ENCODE measurements around the gene COL4A2.
"Not testable (repeated sequence)": the region's sequence is repeated elsewhere in the genome, so short reads cannot be mapped to it uniquely, and the experiment has no call there.

The COL4A2 gene

DNA sequence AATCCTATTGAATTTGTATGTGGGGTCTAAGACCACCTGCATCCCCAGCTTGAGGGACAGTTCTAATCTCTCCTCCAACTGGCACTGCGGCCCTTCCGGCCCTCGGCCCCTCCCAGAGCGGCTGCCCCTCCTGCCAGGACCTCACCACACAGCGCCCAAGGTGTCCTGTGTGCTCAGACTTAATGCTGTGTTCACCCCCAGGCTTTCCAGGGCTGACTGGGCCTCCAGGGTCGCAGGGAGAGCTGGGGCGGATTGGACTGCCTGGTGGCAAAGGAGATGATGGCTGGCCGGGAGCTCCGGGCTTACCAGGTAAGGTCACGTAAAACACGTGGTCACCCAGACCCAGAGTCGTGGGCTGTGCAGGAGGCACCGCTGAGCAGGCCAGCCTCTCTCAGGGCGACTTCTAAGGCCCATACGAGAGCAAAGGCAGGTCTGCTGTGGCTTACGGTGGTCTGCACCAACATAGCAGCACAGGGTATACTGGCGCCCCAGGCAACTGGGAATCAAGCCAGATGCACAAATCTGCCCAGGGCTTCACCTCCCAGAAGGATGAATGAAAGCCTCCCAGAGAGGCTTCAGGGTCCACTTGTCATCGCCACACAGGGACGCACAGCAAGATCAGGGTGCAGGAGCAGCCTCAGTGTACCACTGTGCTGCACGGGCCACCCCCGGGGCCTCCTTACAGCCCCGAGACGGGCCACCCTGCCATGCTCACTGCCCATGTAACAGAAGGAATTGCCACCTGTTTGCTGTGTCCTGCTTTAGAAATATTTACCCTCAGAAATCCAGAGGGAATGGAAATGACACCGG is 185.0 kb downstream of the COL4A2 start:
- no peak for DNase-seq (ENCODE audit: low read depth in 2 of 3, low spot score in 2 of 3)

DNA sequence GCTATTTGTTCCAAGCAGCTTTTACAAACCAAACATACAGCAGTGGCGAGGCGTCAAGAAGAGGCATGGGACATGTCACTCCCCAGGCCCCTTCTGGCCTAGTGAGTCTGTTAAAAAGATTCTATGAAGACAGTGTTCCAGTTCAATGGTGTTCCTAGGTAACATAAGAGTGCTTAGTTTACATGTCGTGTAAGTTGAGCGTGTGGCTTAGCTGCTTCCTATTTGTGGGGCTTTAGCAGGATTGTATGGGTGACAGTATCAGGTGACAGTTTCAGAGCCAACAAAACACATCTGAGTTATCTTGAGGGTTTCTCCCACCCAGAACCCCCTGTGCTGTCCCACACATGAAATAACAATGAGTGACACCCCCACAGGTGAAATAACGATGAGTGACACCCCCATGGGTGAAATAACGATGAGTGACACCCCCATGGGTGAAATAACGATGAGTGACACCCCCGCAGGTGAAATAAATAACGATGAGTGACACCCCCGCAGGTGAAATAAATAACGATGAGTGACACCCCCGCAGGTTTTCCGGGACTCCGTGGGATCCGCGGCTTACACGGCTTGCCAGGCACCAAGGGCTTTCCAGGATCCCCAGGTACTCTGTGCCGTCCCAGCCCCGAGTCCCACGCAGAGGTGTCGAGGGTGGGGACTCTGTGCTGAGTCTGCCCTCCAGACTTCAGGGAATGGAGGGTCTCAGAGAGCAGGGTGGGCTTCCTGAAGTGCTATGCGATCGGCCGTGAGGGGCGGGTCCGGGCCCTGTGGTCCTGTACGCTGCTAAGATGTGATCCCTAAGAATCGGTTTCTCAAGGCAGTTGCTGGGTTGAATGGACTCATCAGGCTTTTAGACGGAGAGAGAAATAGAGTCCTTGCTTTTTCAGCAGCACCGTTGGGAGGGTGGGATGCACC is 185.9 kb downstream of the COL4A2 start:
- no peak for DNase-seq (ENCODE audit: low read depth in 2 of 3, low spot score in 2 of 3)

DNA sequence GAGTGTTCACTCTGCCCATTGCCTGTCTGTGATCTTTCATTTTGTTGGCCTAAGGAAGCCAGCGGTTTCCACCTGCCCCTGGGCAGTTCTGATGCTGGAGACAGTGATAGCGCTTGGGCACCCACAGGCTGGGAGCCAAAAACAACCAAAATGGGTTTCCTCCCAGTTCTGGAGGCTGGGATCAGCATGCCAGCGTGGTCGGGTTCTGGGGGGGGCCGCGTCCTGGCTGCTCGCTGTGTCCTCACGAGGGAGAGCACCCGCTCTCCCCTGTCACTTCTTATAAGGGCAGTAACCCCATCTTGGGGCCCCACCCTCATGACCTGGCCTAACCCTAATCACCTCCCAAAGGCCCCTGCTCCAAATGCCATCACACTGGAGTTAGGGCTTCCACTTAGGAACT is 186.5 kb downstream of the COL4A2 start:
- no peak for DNase-seq (ENCODE audit: low read depth in 2 of 3, low spot score in 2 of 3)

DNA sequence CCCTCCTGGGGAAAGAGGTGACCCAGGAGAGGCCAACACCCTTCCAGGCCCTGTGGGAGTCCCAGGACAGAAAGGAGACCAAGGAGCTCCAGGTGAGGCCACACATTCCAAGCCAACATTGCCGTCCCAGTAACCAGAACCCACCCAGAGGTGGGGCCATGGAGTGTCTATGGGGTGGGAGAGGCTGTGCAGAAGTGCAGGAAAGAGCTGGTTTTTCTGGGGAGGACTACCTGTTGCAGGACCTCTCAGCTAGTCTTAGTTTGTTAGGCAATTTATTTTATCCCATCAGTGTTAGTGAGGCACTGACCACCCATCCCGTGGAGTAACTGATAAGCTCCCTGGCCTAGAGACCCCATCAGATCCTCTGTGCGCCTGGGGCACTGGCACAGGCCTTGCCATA is 188.3 kb downstream of the COL4A2 start:
- no peak for DNase-seq (ENCODE audit: low read depth in 2 of 3, low spot score in 2 of 3)

DNA sequence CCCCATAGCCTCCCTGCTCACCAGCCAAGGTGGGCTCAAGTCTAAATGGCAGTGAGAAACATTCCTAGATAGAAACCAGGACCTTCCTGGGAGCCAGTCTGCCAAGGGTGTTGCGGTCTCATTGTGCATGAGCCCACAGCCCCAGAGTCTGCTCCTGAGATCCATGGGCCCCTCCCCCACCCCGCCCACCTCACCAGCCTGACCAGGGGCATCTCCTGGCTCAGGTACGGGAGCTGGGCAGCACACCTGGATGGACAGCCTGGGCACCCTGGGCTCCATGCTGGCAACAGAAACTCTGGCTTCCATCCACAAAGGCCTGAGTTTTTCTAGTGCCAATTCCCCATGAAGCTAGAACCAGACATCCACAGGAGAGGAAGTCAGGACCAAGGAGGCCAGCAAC is 188.8 kb downstream of the COL4A2 start:
- DNase-seq (ENCODE audit: low read depth in 2 of 3, low spot score in 2 of 3) = no peak

DNA sequence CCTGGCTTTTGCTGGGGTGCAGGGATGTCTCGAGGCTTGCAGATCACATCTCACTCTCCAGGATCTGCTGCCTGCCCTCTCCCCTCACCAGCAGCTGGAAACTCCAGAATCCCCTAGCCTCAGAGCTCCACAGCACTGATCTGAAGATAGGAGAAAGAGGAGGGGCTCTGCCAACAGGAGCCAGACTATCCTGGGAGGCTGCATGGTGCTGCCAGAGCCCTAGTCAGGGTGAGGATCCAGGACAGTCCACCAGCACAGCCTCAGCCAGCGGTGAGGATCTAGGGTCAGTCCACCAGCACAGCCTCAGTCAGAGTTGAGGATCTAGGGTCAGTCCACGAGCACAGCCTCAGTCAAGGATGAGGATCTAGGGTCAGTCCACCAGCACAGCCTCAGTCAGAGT is 189.2 kb downstream of the COL4A2 start:
- no peak for DNase-seq (ENCODE audit: low read depth in 2 of 3, low spot score in 2 of 3)

DNA sequence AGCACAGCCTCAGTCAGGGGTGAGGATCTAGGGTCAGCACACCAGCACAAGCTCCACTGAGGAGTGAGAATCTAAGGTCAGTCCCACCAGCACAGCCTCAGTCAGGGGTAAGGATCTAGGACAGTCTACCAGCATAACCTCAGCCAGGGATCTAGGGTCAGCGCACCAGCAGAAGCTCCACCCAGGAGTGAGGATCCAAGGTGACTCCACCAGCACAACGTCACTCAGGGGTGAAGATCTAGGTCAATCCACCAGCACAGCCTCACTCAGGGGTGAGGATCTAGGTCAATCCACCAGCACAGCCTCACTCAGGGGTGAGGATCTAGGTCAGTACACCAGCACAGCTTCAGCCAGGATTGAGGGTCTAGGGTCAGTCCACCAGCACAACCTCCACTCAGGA is 189.9 kb downstream of the COL4A2 start:
- no peak for DNase-seq (ENCODE audit: low read depth in 2 of 3, low spot score in 2 of 3)

DNA sequence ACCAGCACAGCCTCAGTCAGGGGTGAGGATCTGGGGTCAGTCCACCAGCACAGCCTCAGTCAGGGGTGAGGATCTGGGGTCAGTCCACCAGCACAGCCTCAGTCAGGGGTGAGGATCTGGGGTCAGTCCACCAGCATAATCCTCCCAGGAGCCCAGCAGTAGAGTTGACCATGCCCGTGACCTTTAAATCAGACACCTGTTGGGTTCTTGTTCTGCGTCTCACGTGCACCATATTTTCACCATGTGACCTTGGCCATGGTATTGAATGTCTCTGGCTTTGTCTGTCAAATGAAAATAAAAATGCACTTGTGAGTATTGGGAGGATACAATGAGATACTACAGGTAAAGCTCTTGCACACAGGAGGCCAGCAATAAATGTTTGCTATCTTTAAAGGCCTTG is 190.8 kb downstream of the COL4A2 start:
- not testable (repeated sequence) for DNase-seq (ENCODE audit: low read depth in 2 of 3, low spot score in 2 of 3)

DNA sequence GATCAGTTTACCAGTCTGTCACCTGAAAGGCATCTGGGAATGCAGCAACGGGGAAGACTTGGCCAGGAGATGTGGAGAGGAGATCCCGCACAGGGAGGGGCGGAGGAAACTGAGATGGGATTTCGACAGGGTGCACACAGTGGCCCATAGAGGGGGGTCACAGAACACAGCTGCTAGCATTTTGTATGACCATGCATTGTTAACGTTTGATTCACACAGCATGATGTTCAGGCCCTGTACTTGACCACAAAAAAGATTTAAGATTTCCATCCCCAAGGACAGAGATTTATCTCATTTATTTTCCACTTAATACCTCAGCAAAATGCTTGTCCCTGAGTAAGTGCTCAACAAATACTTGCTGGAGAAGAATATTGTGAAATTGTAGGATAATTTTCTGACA is 191.2 kb downstream of the COL4A2 start:
- no peak for DNase-seq (ENCODE audit: low read depth in 2 of 3, low spot score in 2 of 3)

DNA sequence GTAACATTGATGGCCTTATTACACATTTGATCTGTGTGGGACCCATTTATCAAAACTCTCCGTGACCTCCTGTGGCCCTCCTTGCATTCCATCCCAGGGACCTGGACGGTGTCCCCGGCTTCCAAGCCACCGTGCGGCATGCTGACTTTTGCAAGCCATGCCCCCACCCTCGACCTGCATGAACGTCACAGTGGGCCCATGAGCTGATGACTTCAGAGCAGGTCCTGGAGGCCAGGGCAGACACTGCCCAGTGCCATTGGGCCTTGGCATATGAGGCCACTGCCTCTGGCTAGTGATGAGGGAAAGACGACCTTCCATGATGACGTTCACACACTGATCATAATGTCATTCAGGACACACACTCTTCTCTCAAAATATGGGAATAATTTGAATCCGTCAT is 191.7 kb downstream of the COL4A2 start:
- DNase-seq (ENCODE audit: low read depth in 2 of 3, low spot score in 2 of 3) = no peak

DNA sequence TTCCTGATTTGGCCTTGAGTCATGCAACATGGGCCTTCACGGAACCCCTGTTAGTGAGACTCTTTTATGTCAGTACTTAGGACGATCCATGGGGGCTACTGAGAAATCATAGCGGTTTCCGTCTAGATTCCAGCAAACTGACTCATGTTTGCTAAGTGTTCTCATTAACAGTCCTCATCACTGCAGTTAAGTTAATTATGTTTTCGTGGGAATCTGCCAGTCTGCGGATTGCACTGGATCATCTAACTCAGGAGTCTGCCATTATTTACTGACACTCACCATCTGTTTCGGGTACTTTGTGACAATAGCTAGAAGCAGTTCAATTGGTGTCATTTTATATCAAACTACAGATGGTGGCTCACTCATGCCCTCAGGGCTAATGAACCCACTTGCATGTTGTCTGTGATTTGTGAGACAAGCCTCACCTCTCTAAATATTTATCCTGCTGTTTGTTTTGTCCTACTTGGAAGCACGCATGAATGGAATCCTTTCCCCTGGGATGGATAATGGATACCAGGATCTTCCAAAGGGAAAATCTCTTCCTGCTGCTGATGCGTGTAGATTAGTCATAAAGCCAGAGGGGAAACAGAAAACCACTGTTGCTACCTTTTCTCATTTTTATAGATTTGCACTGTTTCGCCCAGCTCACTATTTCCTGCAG is 192.7 kb downstream of the COL4A2 start:
- DNase-seq (ENCODE audit: low read depth in 2 of 3, low spot score in 2 of 3) = no peak

DNA sequence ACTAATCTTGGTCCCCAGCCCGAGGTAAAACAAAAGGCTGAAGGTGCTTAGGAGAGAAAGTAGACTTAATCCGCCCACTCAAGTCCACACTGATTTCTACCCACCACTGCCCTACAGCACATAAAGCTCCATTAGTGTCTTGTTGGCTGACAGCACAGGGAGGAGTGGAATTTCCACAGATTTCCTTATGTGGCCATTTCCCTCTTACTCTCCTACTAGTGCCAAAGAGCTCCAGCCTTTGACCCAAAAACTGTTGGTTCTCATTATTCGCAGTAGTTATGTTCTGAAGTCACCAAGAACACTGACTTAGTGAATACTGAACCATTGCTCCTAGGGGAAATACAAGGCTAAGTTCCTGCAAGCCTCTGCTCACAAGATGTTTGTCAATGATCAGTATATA is 193.3 kb downstream of the COL4A2 start:
- DNase-seq (ENCODE audit: low read depth in 2 of 3, low spot score in 2 of 3) = no peak

DNA sequence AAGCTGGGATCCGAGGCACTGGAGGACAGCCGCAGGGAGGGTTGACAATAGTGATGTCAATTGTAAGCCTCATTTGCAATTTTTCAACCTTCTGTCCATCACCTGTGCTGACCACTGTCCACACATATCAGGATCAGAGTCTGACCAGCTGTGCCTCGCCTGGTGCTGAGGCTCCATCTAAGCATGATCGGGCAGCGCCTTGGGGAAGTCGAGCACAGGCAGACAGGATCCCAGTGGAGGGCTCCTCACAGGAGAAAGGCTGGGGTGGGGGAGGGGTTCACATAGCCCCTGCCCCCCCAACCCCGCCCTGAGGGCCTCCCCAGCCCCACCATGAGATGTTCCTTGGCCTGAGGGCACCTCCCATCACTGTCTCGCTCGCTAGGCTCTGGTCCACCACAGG is 194.1 kb downstream of the COL4A2 start:
- DNase-seq (ENCODE audit: low read depth in 2 of 3, low spot score in 2 of 3) = no peak

DNA sequence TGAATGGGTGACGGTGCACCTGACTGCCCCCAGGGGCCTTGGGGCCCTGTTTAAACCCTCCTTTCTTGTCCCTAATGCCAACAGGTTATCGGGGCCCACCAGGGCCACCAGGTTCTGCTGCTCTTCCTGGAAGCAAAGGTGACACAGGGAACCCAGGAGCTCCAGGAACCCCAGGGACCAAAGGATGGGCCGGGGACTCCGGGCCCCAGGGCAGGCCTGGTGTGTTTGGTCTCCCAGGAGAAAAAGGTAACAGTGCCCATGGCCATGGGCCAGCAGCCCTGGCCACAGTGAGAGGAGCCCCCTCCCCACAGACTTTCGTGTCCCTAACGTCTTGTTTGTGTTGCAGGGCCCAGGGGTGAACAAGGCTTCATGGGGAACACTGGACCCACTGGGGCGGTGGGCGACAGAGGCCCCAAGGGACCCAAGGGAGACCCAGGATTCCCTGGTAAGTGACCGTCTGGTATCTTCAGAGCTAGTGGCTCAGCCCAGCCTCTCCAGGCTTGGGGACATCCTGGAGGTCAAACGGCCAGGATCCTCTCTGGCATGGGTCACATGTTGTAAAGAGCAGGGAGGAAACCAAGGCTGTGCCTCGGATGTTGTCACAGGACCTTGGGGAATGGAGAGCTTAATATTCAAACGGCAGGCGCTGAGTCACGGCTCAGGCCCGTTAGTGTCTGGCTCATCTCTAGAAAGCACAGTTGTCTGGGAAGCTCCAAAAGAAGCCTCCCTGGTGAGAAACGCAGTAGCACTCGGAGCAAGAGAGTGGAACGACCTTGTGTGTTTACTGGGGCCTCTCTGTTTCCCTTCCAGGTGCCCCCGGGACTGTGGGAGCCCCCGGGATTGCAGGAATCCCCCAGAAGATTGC is 196.2 kb downstream of the COL4A2 start:
- DNase-seq (ENCODE audit: low read depth in 2 of 3, low spot score in 2 of 3) = no peak

DNA sequence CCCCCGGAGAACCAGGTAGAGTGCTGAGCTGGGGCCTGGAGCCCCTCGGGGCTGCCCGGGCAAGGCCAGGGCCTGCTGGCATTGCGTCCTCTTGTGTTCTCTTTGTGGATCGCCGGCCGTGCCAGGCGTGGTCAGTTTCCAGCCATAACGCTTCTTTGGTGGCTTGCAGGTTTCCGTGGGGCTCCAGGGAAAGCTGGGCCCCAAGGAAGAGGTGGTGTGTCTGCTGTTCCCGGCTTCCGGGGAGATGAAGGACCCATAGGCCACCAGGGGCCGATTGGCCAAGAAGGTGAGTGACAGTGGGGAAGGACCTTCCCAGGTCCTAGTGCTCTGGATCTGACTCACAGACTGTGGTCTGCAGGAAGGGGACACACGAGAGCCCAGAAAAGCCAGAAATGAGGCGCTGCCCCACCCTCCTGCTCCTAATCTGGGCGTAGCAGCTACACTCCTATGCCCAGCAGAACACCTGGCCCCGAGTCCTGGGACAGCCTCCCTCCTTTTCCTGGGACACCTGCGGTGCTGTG is 197.0 kb downstream of the COL4A2 start:
- no peak for DNase-seq (ENCODE audit: low read depth in 2 of 3, low spot score in 2 of 3)

DNA sequence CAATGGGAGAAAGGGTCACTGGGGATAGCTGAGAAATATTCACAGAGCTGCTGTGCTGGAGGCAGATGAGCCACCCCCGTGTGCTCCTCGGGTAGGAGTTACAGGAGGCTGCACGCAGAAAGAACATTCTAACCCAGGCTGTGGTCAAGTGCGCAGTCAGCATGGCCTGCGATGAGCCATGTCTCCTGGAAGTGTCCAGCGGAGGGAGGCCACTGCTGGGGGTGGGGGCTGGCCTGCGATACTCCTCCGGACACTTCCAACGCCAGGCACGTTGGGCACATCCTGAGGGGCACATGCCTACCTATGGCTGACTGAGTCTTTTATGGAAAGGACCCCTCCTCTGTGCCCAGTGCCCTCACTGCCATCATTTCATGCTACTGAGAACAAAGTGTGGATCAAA is 198.5 kb downstream of the COL4A2 start:
- no peak for DNase-seq (ENCODE audit: low read depth in 2 of 3, low spot score in 2 of 3)

DNA sequence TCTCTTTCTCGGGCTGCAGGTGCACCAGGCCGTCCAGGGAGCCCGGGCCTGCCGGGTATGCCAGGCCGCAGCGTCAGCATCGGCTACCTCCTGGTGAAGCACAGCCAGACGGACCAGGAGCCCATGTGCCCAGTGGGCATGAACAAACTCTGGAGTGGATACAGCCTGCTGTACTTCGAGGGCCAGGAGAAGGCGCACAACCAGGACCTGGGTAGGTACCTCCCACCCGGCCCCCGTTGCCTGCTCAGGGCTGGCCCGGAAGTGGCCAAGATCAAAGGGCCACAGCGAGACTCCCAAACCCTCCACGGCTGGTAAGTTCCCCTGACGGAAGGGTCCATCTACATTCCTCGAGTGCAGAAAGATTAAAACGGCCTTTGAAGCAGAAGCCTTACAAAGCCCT is 199.3 kb downstream of the COL4A2 start:
- DNase-seq (ENCODE audit: low read depth in 2 of 3, low spot score in 2 of 3) = no peak

DNA sequence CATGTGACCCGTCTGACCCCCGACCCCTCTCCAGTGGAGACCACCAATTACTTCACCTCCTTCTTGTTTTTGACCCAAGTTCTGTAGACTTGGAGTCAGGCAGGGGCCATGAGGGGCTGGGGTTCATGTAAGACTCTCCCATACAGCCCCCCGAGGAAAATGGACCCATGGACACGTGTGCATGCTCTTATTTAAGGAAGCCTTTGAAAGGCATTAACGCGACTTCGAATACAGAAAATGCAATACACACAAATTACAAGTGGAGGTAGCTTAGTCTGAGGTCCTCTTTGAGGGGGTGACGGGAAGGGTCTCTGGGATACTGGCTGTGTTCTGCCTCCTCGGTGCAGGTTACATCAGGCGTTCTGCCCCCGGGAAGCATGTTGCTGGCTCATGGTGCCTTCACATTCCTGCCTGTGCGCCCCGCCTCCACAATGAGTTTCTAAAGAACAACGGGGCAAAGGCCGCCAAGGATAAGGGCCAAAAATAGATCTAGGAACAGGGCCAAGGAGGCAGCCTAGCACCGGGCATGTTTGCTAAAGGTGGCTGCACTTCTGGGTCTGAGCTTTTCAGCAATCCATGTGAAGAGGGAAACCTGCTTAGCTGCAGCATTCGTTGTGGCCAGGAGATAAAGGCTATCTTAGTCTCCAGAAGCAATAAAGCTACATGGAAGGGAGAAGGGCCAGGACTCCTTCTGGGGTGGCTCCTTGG is 199.9 kb downstream of the COL4A2 start:
- DNase-seq (ENCODE audit: low read depth in 2 of 3, low spot score in 2 of 3) = no peak

DNA sequence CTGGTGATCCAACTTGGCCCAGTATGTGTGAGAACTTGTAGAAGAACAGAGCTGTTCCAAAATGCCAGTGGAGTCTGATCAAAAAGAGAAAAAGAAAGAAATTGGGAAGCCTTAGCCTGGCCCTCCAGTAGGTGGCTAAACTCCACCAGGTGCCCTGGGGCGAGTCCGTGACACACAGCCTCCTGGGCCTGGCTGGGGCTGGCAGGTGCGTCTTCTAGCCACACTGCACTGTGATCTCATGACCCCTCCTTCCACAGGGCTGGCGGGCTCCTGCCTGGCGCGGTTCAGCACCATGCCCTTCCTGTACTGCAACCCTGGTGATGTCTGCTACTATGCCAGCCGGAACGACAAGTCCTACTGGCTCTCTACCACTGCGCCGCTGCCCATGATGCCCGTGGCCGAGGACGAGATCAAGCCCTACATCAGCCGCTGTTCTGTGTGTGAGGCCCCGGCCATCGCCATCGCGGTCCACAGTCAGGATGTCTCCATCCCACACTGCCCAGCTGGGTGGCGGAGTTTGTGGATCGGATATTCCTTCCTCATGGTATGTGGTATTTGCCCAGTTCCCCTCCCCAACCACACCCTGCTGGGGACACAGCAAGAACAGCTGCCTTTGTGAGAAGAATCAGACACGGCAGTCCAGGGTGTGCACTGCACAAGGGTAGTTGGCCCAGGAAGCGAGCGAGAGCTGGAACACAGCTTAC is 200.7 kb downstream of the COL4A2 start:
- DNase-seq (ENCODE audit: low read depth in 2 of 3, low spot score in 2 of 3) = no peak
